ENCODE results near the gene CTSO. TPM values are rescaled to one million over a fixed set of nuclear protein-coding genes. Genes with fewer than 3 reads are reported as not detected.
A peak's percentile ranks its signal among the peaks of the same experiment; 100 is the strongest.

CTSO gene
- total and polyA plus RNA-seq, 10 donors, result 8.0 to 48.7 (median 25.6) TPM

GRCh38 chr4:155891058-155891457 lies 62.6 kb downstream of the CTSO start:
- H3K4me1 ChIP-seq, result peaks cover 0 to 7% (median 0%) of the 10 kb centered on the region in 6 donors
- no peak overlapping the region for H3K27ac ChIP-seq
- intact Hi-C loops (cut with DNase I; ENCODE audit: low total_unique reads), result no loop called here
- H3K9me3 ChIP-seq, result peaks cover 0 to 9% (median 0%) of the 10 kb centered on the region in 8 donors
- 56 to 79% (median 73%) methylated on average over 3 of the region's 3 CpGs for WGBS, 5 donors
- H3K36me3 ChIP-seq, result no peaks in the 10 kb centered on the region
- H3K27me3 ChIP-seq (replicated peaks in 1 of 7), result no peaks in the 10 kb centered on the region
- no peak for DNase-seq
- TF ChIP-seq POLR2A (IDR thresholded peaks at IDR 0.05) (no peak), POLR2AphosphoS5 (IDR thresholded peaks at IDR 0.05) (no peak), CTCF (IDR thresholded peaks at IDR 0.05 in 8 of 11, conservative IDR thresholded peaks at IDR 0.05 in 3 of 11) (no peak)
- H3K4me3 ChIP-seq, result no peak overlapping the region

- intact Hi-C loops (cut with DNase I; ENCODE audit: low total_unique reads), result no loop called here
- Histone ChIP-seq H3K27ac (peak overlapping the region in 1 of 8 donors; percentile 6), H3K36me3 (no peaks in the 10 kb centered on the region), H3K27me3 (replicated peaks in 1 of 7) (no peaks in the 10 kb centered on the region), H3K4me3 (no peak overlapping the region), H3K9me3 (peaks cover 0 to 9% (median 0%) of the 10 kb centered on the region in 8 donors), H3K4me1 (peaks cover 0 to 7% (median 0%) of the 10 kb centered on the region in 6 donors)
- TF ChIP-seq POLR2AphosphoS5 (IDR thresholded peaks at IDR 0.05) (no peak), CTCF (IDR thresholded peaks at IDR 0.05 in 8 of 11, conservative IDR thresholded peaks at IDR 0.05 in 3 of 11) (no peak)
- WGBS, 5 donors, result 82 to 95% (median 92%) methylated on average over 2 of the region's 2 CpGs
- no peak for DNase-seq
These were observed 63.7 kb downstream of the CTSO start for GRCh38 chr4:155889946-155890345.

- TF ChIP-seq POLR2A (IDR thresholded peaks at IDR 0.05), result no peak
- no peak for TF ChIP-seq CTCF (IDR thresholded peaks at IDR 0.05 in 8 of 11, conservative IDR thresholded peaks at IDR 0.05 in 3 of 11)
- no peak for TF ChIP-seq POLR2AphosphoS5 (IDR thresholded peaks at IDR 0.05)
- H3K4me3 ChIP-seq, result no peak overlapping the region
- DNase-seq, result no peak
- no peaks in the 10 kb centered on the region for H3K27me3 ChIP-seq (replicated peaks in 1 of 7)
- peak overlapping the region in 3 of 8 donors; percentile 6 to 32 (median 32) for H3K27ac ChIP-seq
- 35 to 51% (median 40%) methylated on average over 5 of the region's 5 CpGs for WGBS, 5 donors
- H3K4me1 ChIP-seq, result peaks cover 0 to 7% (median 0%) of the 10 kb centered on the region in 6 donors
- intact Hi-C loops (cut with DNase I; ENCODE audit: low total_unique reads), result no loop called here
- H3K9me3 ChIP-seq, result peaks cover 0 to 9% (median 0%) of the 10 kb centered on the region in 8 donors
- no peaks in the 10 kb centered on the region for H3K36me3 ChIP-seq
These were observed 64.5 kb downstream of the CTSO start for GRCh38 chr4:155889031-155889793.

GRCh38 chr4:155887847-155888570 lies 65.7 kb downstream of the CTSO start:
- no peaks in the 10 kb centered on the region for H3K36me3 ChIP-seq
- TF ChIP-seq POLR2AphosphoS5 (IDR thresholded peaks at IDR 0.05), result no peak
- TF ChIP-seq CTCF (IDR thresholded peaks at IDR 0.05 in 8 of 11, conservative IDR thresholded peaks at IDR 0.05 in 3 of 11), result no peak
- TF ChIP-seq POLR2A (IDR thresholded peaks at IDR 0.05), result no peak
- H3K9me3 ChIP-seq, result peaks cover 0 to 9% (median 0%) of the 10 kb centered on the region in 8 donors
- no peaks in the 10 kb centered on the region for H3K27me3 ChIP-seq (replicated peaks in 1 of 7)
- peaks cover 0 to 7% (median 0%) of the 10 kb centered on the region in 6 donors for H3K4me1 ChIP-seq
- WGBS, 5 donors, result 56 to 64% (median 60%) methylated on average over 6 of the region's 6 CpGs
- H3K4me3 ChIP-seq, result no peak overlapping the region
- H3K27ac ChIP-seq, result no peak overlapping the region
- DNase-seq, result no peak
- intact Hi-C loops (cut with DNase I; ENCODE audit: low total_unique reads), result no loop called here
